ENCODE data around the gene IL22RA1.

IL22RA1 gene

DNA sequence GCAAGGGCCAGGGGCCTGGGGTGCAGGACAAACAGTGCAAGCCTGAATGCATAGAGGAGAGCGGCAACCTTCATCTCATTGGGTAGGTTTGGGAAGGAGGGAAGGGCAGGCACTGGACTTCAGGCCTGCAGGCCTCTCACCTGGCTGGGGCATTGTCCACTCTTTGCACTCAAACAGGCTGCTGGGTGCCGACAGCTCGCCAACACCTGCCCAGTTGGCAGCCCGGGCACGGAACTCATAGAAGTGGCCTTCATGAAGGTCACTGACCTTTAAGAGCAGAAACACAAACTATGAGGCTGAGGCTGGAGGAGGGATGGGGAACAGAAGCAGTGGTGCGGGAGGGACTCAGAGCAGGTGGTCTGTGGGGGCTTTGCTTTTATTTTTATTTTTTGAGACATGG, 61.8 kb downstream of the IL22RA1 start:
- H3K9me3 ChIP-seq (ENCODE audit: control insufficient read depth, low read length) = no peaks in the 10 kb centered on the region
- no peak overlapping the region for H3K9ac ChIP-seq (ENCODE audit: low read length)
- H3K27me3 ChIP-seq (replicated peaks; ENCODE audit: control insufficient read depth, insufficient read depth, low read length) = peaks cover 19% of the 10 kb centered on the region
- H3K4me3 ChIP-seq (ENCODE audit: low read length) = no peak overlapping the region
- no peaks in the 10 kb centered on the region for H3K4me1 ChIP-seq (ENCODE audit: control insufficient read depth, insufficient read depth, low read length)
- no peak for DNase-seq (ENCODE audit: low read depth)
- no peaks in the 10 kb centered on the region for H3K36me3 ChIP-seq (ENCODE audit: control insufficient read depth, insufficient read depth, low read length, severe bottlenecking)

DNA sequence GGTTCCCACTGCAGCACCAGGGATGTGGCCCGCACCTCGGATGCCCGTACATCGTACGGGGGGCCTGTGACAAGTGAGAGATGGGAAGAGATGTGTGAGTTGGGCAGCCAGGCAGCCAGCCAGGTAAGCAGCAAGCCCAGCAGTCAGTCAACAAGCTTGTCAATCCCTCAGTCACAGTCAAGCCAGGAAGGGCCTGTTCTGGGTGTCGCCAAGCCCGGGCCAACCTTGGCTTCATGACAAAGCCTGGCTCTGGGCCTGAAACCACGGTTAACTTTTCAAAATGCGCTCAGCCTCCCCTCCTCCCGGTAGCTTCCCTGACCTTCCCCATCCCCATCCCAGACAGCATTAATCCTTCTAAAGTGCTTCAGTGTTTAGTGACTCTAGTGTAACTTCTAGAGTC, 62.8 kb downstream of the IL22RA1 start:
- Histone ChIP-seq H3K4me1 (ENCODE audit: control insufficient read depth, insufficient read depth, low read length) (no peaks in the 10 kb centered on the region), H3K9ac (ENCODE audit: low read length) (no peak overlapping the region), H3K9me3 (ENCODE audit: control insufficient read depth, low read length) (no peaks in the 10 kb centered on the region), H3K27me3 (replicated peaks; ENCODE audit: control insufficient read depth, insufficient read depth, low read length) (peaks cover 19% of the 10 kb centered on the region), H3K36me3 (ENCODE audit: control insufficient read depth, insufficient read depth, low read length, severe bottlenecking) (no peaks in the 10 kb centered on the region), H3K4me3 (ENCODE audit: low read length) (no peak overlapping the region)
- DNase-seq (ENCODE audit: low read depth) = no peak

DNA sequence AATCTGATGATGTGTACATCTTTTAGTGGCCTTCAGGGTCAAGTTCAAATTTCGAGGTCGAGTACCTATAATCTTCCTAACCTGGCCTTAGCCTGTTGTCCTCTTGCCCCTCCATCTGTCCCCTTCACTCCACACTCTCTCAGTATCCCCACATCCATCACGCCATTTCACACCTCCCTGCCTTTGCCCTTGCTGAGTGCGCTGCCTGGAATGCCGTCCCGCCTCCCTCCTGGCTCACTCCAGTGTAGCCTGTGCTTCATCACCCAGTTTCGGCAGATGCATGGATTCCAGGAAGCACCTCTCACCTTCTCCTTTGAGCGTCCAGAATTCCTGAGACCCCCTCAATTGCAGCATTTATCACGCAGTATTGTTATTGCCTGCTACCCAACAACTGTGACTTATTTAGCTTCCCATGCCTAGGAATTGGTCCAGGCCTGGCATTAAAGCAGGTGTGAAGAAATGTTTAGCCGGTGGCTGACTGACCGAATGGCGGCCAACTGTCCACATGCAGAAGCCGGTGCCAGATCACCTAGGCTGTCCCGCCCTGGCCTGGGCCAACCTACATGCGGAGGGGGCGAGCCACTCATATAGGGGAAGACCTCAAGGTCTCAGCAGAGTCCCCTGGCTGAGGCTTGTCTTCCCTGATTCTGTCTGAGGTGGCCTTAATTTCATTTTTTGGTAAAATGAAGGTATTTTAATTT, 65.5 kb downstream of the IL22RA1 start:
- Histone ChIP-seq H3K4me3 (ENCODE audit: low read length) (no peak overlapping the region), H3K9me3 (ENCODE audit: control insufficient read depth, low read length) (no peaks in the 10 kb centered on the region), H3K9ac (ENCODE audit: low read length) (no peak overlapping the region), H3K27me3 (replicated peaks; ENCODE audit: control insufficient read depth, insufficient read depth, low read length) (peaks cover 6% of the 10 kb centered on the region), H3K36me3 (ENCODE audit: control insufficient read depth, insufficient read depth, low read length, severe bottlenecking) (no peaks in the 10 kb centered on the region), H3K4me1 (ENCODE audit: control insufficient read depth, insufficient read depth, low read length) (no peaks in the 10 kb centered on the region)
- no peak for DNase-seq (ENCODE audit: low read depth)

DNA sequence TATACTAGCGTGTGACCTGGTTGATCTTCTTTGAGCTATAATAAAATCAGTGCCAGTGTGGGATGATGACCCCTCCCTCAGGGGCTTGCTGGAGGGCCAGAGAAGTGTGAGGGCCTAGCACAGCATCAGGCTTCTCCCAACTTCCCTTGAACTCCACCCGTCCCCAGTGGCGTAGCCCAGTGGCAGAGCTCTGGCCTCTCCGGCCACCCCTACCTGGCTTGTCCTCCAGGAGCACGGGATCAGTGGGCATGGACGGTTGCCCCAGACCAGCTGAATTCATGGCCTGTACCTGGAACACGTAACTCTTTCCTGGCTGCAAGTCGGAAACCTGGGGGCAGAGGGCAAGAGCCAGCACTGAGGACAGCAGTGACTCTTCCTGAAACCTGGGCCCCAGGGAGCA, 67.0 kb downstream of the IL22RA1 start:
- Histone ChIP-seq H3K9ac (ENCODE audit: low read length) (no peak overlapping the region), H3K9me3 (ENCODE audit: control insufficient read depth, low read length) (no peaks in the 10 kb centered on the region), H3K27me3 (replicated peaks; ENCODE audit: control insufficient read depth, insufficient read depth, low read length) (no peaks in the 10 kb centered on the region), H3K36me3 (ENCODE audit: control insufficient read depth, insufficient read depth, low read length, severe bottlenecking) (no peaks in the 10 kb centered on the region), H3K4me3 (ENCODE audit: low read length) (no peak overlapping the region), H3K4me1 (ENCODE audit: control insufficient read depth, insufficient read depth, low read length) (no peaks in the 10 kb centered on the region)
- DNase-seq (ENCODE audit: low read depth) = no peak

DNA sequence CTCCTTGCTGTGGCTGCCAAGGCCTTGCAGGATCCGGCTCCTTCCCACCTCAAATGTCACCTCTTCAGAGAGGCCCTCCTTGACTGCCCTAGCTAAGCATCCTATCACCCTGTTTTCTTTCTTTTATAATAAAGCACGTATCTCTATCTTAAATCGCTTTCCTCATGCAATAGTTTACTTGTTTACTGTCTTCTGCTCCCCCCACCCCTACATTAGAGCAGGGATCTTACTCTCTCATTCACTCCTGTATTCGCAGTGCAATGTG, 67.4 kb downstream of the IL22RA1 start:
- no peaks in the 10 kb centered on the region for H3K36me3 ChIP-seq (ENCODE audit: control insufficient read depth, insufficient read depth, low read length, severe bottlenecking)
- H3K4me3 ChIP-seq (ENCODE audit: low read length) = no peak overlapping the region
- DNase-seq (ENCODE audit: low read depth) = no peak
- no peaks in the 10 kb centered on the region for H3K9me3 ChIP-seq (ENCODE audit: control insufficient read depth, low read length)
- H3K9ac ChIP-seq (ENCODE audit: low read length) = no peak overlapping the region
- no peaks in the 10 kb centered on the region for H3K4me1 ChIP-seq (ENCODE audit: control insufficient read depth, insufficient read depth, low read length)
- no peaks in the 10 kb centered on the region for H3K27me3 ChIP-seq (replicated peaks; ENCODE audit: control insufficient read depth, insufficient read depth, low read length)

DNA sequence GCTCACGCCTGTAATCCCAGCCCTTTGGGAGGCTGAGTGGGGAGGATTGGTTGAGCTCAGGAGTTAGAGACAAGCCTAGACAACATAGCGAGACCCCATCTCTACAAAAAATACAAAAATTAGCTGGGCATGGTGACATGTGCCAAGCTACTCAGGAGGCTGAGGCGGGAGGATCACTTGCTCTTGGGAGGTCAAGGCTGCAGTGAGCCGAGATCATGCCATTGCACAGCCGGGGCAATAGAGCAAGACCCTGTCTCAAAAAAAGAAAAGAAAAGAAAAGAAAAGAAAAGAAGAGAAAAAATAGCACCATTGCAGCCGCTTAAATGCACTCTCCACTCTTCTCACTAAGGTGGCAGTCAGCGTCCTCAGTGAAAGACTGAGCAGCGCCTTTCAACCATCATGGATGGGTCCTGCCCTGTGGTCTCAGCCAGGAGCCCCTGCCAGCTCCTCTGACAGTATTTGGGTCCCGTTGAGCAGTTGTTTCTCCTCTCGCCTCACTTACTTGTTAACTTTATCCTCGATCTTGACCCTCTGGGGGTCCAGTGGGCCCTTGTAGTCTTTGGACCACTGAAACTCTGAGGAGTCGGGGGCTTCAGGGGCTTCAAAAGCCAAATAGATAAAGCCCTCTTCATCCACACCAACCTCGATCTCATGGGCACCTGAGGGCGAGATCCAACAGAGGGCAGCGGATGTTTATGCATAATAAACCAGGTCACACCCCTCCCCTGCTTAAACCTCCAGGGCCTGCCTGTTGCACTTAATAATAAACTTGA, 67.9 kb downstream of the IL22RA1 start:
- Histone ChIP-seq H3K27me3 (replicated peaks; ENCODE audit: control insufficient read depth, insufficient read depth, low read length) (no peaks in the 10 kb centered on the region), H3K36me3 (ENCODE audit: control insufficient read depth, insufficient read depth, low read length, severe bottlenecking) (no peaks in the 10 kb centered on the region), H3K9ac (ENCODE audit: low read length) (no peak overlapping the region), H3K4me1 (ENCODE audit: control insufficient read depth, insufficient read depth, low read length) (no peaks in the 10 kb centered on the region), H3K9me3 (ENCODE audit: control insufficient read depth, low read length) (no peaks in the 10 kb centered on the region), H3K4me3 (ENCODE audit: low read length) (no peak overlapping the region)
- DNase-seq (ENCODE audit: low read depth) = no peak

DNA sequence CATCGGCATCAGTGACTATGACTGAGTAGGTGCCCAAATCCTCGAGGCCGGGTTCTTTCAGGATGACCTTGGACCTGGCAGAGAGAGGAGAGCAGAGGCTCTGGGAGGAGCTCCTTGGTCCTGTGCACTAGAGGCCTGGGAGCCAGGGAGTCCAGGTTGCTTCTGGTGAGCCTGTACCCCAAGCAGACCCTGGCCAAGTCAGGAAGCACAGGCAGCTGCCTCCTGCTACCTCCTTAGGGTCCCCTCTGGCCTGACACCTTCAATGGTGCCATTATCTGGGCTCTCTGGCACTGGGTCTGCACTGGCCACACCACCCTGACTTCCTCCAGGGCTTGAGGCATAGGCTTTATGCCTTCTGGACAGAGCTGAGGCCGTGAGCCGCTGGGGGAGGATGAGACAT, 68.7 kb downstream of the IL22RA1 start:
- Histone ChIP-seq H3K4me1 (ENCODE audit: control insufficient read depth, insufficient read depth, low read length) (no peaks in the 10 kb centered on the region), H3K27me3 (replicated peaks; ENCODE audit: control insufficient read depth, insufficient read depth, low read length) (no peaks in the 10 kb centered on the region), H3K4me3 (ENCODE audit: low read length) (no peak overlapping the region), H3K9ac (ENCODE audit: low read length) (no peak overlapping the region), H3K36me3 (ENCODE audit: control insufficient read depth, insufficient read depth, low read length, severe bottlenecking) (no peaks in the 10 kb centered on the region), H3K9me3 (ENCODE audit: control insufficient read depth, low read length) (no peaks in the 10 kb centered on the region)
- no peak for DNase-seq (ENCODE audit: low read depth)

DNA sequence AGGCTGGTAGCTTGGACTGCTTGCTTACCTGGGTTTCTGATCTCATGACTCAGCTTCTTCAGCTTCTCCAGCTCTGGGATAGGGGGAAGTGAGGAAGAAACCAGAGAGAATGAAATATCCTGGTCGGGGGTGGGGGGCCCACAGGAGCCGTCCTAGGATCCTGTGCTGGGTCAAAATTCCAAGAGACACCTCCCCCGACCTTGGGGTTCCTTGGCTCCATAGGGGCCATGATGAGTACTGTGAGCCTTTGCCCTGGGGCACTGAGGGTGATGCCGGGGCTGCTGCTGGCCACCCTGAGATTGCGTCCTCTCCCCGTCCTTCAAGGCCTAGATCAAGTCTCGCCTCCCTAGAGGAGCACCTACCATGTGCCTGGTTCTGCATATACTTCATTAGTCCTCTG, 71.0 kb downstream of the IL22RA1 start:
- no peak overlapping the region for H3K4me3 ChIP-seq (ENCODE audit: low read length)
- H3K4me1 ChIP-seq (ENCODE audit: control insufficient read depth, insufficient read depth, low read length) = no peaks in the 10 kb centered on the region
- H3K27me3 ChIP-seq (replicated peaks; ENCODE audit: control insufficient read depth, insufficient read depth, low read length) = no peaks in the 10 kb centered on the region
- H3K9me3 ChIP-seq (ENCODE audit: control insufficient read depth, low read length) = no peaks in the 10 kb centered on the region
- no peaks in the 10 kb centered on the region for H3K36me3 ChIP-seq (ENCODE audit: control insufficient read depth, insufficient read depth, low read length, severe bottlenecking)
- DNase-seq (ENCODE audit: low read depth) = no peak
- H3K9ac ChIP-seq (ENCODE audit: low read length) = no peak overlapping the region

DNA sequence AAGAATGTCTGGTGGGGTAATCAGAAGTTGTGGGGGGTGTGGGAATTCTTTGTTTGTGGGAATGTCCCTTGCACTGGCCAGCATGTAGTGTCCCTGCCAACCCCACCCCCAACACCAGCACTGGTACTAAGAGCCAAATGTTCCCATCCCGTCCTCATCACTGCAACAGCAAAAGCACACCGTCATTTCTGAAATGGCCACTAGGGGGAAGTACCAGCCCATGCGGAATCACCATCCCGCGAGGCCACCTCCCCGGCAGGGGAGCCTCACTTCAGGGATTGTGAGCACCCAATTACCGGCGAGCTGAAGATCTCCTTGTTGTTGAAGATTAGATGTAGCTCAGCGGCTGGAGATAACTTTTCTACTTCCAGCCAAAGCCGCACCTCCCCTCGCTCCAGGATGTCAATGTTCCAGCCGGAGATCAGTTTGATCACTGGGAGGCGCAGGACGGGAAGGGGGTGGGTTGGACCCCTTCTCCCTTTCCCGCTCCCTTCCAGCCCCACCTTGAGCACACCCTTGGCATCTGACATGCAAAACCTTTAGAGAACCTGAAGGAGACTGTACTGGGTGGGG, 72.0 kb downstream of the IL22RA1 start:
- H3K36me3 ChIP-seq (ENCODE audit: control insufficient read depth, insufficient read depth, low read length, severe bottlenecking) = no peaks in the 10 kb centered on the region
- peaks cover 5% of the 10 kb centered on the region for H3K27me3 ChIP-seq (replicated peaks; ENCODE audit: control insufficient read depth, insufficient read depth, low read length)
- peak; percentile 92 for DNase-seq (ENCODE audit: low read depth)
- no peaks in the 10 kb centered on the region for H3K9me3 ChIP-seq (ENCODE audit: control insufficient read depth, low read length)
- no peak overlapping the region for H3K4me3 ChIP-seq (ENCODE audit: low read length)
- H3K4me1 ChIP-seq (ENCODE audit: control insufficient read depth, insufficient read depth, low read length) = no peaks in the 10 kb centered on the region
- H3K9ac ChIP-seq (ENCODE audit: low read length) = no peak overlapping the region

DNA sequence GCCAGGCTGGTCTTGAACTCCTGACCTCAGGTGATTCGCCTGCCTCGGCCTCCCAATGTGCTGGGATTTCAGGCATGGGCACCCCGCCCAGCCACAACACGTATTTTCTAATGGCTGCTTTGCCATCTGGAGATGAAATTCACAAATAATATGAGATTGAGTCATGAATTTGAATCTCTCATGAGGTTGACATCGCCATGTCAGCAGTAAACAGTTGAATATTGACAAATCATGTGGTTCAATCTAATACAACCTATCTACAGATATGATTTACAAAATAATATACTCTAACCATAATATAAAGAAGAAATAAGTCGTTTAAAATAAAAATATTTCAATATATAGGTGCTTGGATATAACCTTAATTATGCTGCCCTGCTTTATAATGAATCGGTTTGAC, 73.1 kb downstream of the IL22RA1 start:
- no peaks in the 10 kb centered on the region for H3K9me3 ChIP-seq (ENCODE audit: control insufficient read depth, low read length)
- DNase-seq (ENCODE audit: low read depth) = no peak
- no peaks in the 10 kb centered on the region for H3K4me1 ChIP-seq (ENCODE audit: control insufficient read depth, insufficient read depth, low read length)
- peaks cover 9% of the 10 kb centered on the region for H3K27me3 ChIP-seq (replicated peaks; ENCODE audit: control insufficient read depth, insufficient read depth, low read length)
- H3K4me3 ChIP-seq (ENCODE audit: low read length) = no peak overlapping the region
- H3K36me3 ChIP-seq (ENCODE audit: control insufficient read depth, insufficient read depth, low read length, severe bottlenecking) = no peaks in the 10 kb centered on the region
- H3K9ac ChIP-seq (ENCODE audit: low read length) = no peak overlapping the region
